Pons (tissue), 1 donor: ENCODE results near the gene TMEM120A.

Experiments
- DNase-seq: peaks from one replicate; pipeline ENCODE4 v3.0.0-alpha.2; 2016; ENCODE audit warnings: low spot score

The TMEM120A gene

GRCh38 chr7:75980430-75981202 is 13.8 kb downstream of the TMEM120A start:
- no peak for DNase-seq

- no peak for DNase-seq
Observed at GRCh38 chr7:75979759-75980429, 14.5 kb downstream of the TMEM120A start.

- no peak for DNase-seq
Observed at GRCh38 chr7:75977743-75978142, 16.7 kb downstream of the TMEM120A start.

GRCh38 chr7:75971961-75972763 is 22.2 kb downstream of the TMEM120A start:
- no peak for DNase-seq

- DNase-seq, result no peak
Observed at GRCh38 chr7:75971309-75971960, 23.0 kb downstream of the TMEM120A start.

GRCh38 chr7:75969704-75970498 is 24.5 kb downstream of the TMEM120A start:
- DNase-seq, result no peak

GRCh38 chr7:75969182-75969581 is 25.2 kb downstream of the TMEM120A start:
- no peak for DNase-seq

- peak; percentile 68 for DNase-seq
Observed at GRCh38 chr7:75968561-75969001, 25.8 kb downstream of the TMEM120A start.

- DNase-seq, result no peak
Observed at GRCh38 chr7:75968012-75968411, 26.4 kb downstream of the TMEM120A start.

- peak; percentile 34 for DNase-seq
Observed at GRCh38 chr7:75967487-75967997, 26.9 kb downstream of the TMEM120A start.

GRCh38 chr7:75967055-75967454 is 27.3 kb downstream of the TMEM120A start:
- DNase-seq, result no peak

GRCh38 chr7:75966190-75966961 is 28.0 kb downstream of the TMEM120A start:
- peak; percentile 38 for DNase-seq

GRCh38 chr7:75965617-75966016 is 28.8 kb downstream of the TMEM120A start:
- DNase-seq, result no peak

GRCh38 chr7:75963381-75963995 is 30.9 kb downstream of the TMEM120A start:
- DNase-seq, result no peak

GRCh38 chr7:75962607-75963380 is 31.6 kb downstream of the TMEM120A start:
- no peak for DNase-seq

GRCh38 chr7:75961218-75961617 is 33.2 kb downstream of the TMEM120A start:
- no peak for DNase-seq

GRCh38 chr7:75960372-75960771 is 34.0 kb downstream of the TMEM120A start:
- no peak for DNase-seq

- no peak for DNase-seq
Observed at GRCh38 chr7:75958802-75959543, 35.4 kb downstream of the TMEM120A start.
